ENCODE measurements around the gene CWC27. TPM values are rescaled to one million over a fixed set of nuclear protein-coding genes. Genes with fewer than 3 reads are reported as not detected.
"Not testable (repeated sequence)": the region's sequence is repeated elsewhere in the genome, so short reads cannot be mapped to it uniquely, and the experiment has no call there.

CWC27 gene
- total RNA-seq, 1 donor from 2014 or later, result 5.0 TPM

- ATAC-seq (no peak), DNase-seq (ENCODE audit: low spot score) (no peak)
These were observed 17.6 kb downstream of the CWC27 start for GRCh38 chr5:64786372-64786771.

GRCh38 chr5:64788156-64788555 is 19.4 kb downstream of the CWC27 start:
- ATAC-seq (no peak), DNase-seq (ENCODE audit: low spot score) (no peak)

GRCh38 chr5:64789457-64789856 is 20.7 kb downstream of the CWC27 start:
- no peak for ATAC-seq
- DNase-seq (ENCODE audit: low spot score), result no peak

- no peak for ATAC-seq
- no peak for DNase-seq (ENCODE audit: low spot score)
These were observed 21.5 kb downstream of the CWC27 start for GRCh38 chr5:64790210-64790609.

GRCh38 chr5:64792469-64792868 is 23.7 kb downstream of the CWC27 start:
- ATAC-seq (no peak), DNase-seq (ENCODE audit: low spot score) (no peak)

- ATAC-seq (no peak), DNase-seq (ENCODE audit: low spot score) (no peak)
These were observed 25.5 kb downstream of the CWC27 start for GRCh38 chr5:64794053-64794770.

- no peak for ATAC-seq
- DNase-seq (ENCODE audit: low spot score), result no peak
These were observed 27.6 kb downstream of the CWC27 start for GRCh38 chr5:64796301-64796700.

- ATAC-seq (no peak), DNase-seq (ENCODE audit: low spot score) (no peak)
These were observed 32.2 kb downstream of the CWC27 start for GRCh38 chr5:64800926-64801325.

- ATAC-seq (no peak), DNase-seq (ENCODE audit: low spot score) (no peak)
These were observed 37.8 kb downstream of the CWC27 start for GRCh38 chr5:64806537-64806936.

- DNase-seq (ENCODE audit: low spot score) (no peak), ATAC-seq (no peak)
These were observed 38.8 kb downstream of the CWC27 start for GRCh38 chr5:64807520-64807919.

- no peak for DNase-seq (ENCODE audit: low spot score)
- ATAC-seq, result peak; percentile 76
These were observed 42.4 kb downstream of the CWC27 start for GRCh38 chr5:64811050-64811640.

- DNase-seq (ENCODE audit: low spot score), result no peak
- ATAC-seq, result no peak
These were observed 45.3 kb downstream of the CWC27 start for GRCh38 chr5:64814073-64814472.

- DNase-seq (ENCODE audit: low spot score), result no peak
These were observed 49.5 kb downstream of the CWC27 start for GRCh38 chr5:64818245-64818644.

GRCh38 chr5:64819345-64819744 is 50.6 kb downstream of the CWC27 start:
- DNase-seq (ENCODE audit: low spot score); ATAC-seq: not testable (repeated sequence)

More at GRCh38 chr5:64818245-64818644, 49.5 kb downstream of the CWC27 start:
- ATAC-seq, result no peak

GRCh38 chr5:64822320-64822719 is 53.6 kb downstream of the CWC27 start:
- DNase-seq (ENCODE audit: low spot score) (no peak), ATAC-seq (no peak)

- DNase-seq (ENCODE audit: low spot score) (no peak), ATAC-seq (no peak)
These were observed 57.8 kb downstream of the CWC27 start for GRCh38 chr5:64826541-64826940.

GRCh38 chr5:64827703-64828102 is 59.0 kb downstream of the CWC27 start:
- no peak for DNase-seq (ENCODE audit: low spot score)

GRCh38 chr5:64830650-64831049 is 61.9 kb downstream of the CWC27 start:
- DNase-seq (ENCODE audit: low spot score); ATAC-seq: not testable (repeated sequence)

More at GRCh38 chr5:64827703-64828102, 59.0 kb downstream of the CWC27 start:
- ATAC-seq, result no peak

GRCh38 chr5:64831996-64832395 is 63.3 kb downstream of the CWC27 start:
- no peak for DNase-seq (ENCODE audit: low spot score)
- no peak for ATAC-seq

GRCh38 chr5:64834037-64834436 is 65.3 kb downstream of the CWC27 start:
- no peak for ATAC-seq
- no peak for DNase-seq (ENCODE audit: low spot score)

GRCh38 chr5:64834611-64835010 is 65.9 kb downstream of the CWC27 start:
- no peak for DNase-seq (ENCODE audit: low spot score)

GRCh38 chr5:64835266-64835665 is 66.5 kb downstream of the CWC27 start:
- ATAC-seq (no peak), DNase-seq (ENCODE audit: low spot score) (no peak)

More at GRCh38 chr5:64834611-64835010, 65.9 kb downstream of the CWC27 start:
- no peak for ATAC-seq

Measured in left lobe of liver (tissue), 2 donors.